Kidney tubule cell (primary cell): ENCODE results near the gene ALDH4A1.

Experiments
- DNase-seq: peaks from one replicate; pipeline ENCODE4 v3.0.0-alpha.2; 2018; ENCODE audit warnings: low spot score

The ALDH4A1 gene

DNA sequence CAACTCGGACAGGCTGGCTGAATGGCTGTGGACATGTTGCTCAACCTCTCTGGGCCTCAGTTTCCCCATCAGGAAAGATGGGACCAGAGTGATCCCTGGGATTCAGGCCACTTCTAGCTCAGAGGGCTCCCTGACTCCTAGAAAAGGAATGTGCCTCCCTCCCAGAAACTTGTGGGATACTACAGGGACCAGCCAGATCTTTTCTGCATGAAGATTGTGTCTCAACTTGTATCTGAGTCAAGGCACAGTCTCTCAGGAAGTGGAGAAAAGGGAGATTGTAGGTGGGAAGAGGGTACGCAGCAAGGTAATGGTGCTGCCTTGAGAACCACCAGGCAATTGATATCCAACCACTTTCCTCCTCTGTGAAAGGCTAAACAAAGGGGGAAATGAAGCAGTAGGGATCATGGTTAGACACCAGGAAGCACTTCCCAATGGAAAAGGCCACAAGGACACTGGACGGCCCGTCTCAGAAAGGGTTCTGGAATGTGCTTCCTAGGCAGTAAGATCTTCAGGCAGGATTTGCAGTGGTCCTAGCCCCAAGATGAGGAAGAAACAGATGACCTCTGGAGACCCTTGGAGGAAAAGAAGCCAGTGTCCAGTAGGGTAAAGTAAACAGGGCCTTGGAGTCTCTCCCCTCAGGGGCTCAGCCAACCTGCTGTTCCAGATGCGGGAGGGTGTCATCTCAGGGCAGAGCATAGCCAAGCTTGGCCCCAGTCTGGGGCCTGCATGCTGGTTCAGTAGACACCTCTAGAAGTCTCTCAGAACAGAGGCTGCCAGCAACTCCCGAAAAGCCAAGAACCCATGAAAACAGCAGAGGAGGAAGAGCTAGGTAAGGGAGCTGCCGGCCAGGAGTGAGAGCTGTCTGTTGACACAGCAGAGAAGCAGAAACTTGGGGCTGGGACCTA, 37.3 kb upstream of the ALDH4A1 start:
- DNase-seq: peak; percentile 38

DNA sequence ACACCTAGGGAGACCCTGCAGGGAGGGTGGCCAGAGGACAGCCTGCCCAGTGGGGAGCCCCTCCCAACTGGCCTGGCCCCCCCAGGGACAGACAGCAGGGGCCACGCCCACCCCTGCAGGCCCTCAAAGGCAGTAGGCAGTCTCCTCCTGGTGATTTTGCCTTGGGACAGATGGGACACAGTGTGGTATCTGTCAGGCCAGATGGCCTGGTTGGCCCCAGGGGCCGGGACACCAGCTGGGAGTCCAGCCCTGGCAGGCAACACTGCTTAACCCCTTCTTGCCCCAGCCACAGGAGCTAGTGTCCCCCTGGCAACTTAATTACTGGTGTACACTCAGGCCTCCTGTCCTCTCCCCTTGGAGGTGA, 36.3 kb upstream of the ALDH4A1 start:
- DNase-seq: no peak

DNA sequence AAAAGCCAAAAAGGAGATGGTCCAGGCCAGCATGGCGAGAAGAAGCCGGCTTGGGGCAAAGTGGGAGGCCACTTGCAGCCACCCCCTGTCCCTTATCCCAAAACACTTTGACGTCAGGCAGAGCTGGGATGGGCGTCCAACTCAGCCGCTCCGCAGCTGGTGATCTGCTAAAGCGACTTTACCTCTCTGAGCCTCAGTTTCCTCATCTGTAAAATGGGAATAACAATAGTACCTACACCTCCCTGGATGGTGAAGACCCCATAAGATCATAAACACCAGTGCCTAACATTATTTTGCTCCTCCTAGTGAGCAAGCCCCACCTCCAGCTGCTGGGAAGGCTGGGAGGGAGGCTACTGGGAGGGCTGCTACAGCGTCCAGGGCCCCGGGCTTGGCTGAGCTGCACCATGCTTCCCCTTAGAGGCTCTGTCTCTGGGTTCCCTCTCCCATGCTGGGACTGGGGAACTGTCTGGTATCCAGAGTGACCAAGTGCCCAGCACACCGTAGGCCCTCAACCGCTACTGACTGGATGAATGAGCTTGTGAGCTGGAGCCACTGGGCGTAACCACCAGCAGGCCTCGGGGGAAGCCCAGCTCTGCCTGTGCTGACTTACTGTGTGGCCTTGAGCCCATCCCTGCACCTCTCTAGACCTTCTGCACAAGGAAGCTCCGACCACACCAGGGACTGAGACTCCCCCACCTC, 35.8 kb upstream of the ALDH4A1 start:
- peak; percentile 87 for DNase-seq

DNA sequence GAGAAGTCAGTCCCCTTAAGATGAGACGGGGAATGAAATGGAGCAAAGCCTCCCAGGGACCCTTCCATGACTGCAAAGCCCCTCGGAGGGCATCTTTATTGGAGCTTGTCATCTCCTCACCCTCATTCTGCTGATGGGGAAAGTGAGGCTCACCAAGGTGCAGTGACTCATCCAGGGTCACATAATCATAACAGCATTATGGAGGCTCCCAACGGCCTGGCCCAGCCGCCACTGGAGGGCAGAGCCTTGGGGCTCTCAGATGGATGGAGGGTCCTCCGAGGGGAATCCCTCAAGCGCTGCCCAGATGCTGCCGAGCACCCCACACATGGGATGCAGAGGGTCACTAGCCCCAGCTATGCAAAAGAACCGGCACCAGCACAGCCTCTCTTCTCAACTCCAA, 35.2 kb upstream of the ALDH4A1 start:
- DNase-seq: no peak

DNA sequence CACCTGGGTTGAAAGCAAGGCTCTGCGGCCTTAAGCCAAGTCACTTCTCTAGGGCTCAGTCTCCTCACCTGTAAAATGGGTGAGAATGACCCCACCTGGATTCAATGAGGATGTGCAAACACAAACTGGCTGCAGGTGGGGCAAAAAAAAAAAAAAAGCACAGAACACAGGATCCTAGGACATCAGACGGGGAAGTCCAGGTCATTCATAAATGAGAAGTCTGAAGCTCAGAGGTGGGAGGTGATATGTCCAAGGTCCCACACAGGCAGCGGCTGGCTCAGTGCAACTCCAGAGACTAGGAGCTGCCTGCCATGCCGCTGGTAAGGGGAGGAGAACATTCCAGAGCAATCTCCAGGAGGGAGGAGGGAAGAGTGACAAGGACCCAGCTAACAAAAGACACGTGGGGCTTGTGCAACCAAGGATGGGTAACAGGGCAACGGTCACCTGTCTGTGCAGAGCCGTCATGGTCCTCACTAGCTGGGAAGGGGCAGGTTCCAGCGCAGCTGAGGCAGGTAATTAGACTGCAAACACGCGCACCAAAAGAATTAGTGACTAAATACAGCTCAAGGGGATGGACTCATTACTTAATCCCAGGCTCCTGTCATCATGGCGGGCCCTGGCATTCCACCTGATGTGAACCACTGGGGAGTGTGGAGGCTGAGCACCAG, 34.6 kb upstream of the ALDH4A1 start:
- DNase-seq: peak; percentile 67

DNA sequence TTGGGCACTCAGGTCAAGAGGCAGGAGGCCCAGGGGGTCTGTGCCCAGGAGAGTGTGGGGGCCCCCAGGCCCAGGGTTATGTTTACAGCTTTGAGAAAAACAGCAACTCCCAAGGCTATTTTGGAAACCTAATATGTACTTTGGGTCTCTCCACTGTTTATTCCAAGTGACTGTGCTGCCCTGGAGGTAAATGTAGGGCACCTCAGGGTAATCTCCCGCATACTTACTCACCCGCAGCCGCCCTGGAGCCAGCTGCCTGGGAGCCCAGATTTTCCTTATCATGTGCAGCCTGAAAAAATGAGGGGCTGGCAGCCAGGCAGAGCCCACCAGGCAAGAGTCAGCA, 34.1 kb upstream of the ALDH4A1 start:
- DNase-seq: no peak

DNA sequence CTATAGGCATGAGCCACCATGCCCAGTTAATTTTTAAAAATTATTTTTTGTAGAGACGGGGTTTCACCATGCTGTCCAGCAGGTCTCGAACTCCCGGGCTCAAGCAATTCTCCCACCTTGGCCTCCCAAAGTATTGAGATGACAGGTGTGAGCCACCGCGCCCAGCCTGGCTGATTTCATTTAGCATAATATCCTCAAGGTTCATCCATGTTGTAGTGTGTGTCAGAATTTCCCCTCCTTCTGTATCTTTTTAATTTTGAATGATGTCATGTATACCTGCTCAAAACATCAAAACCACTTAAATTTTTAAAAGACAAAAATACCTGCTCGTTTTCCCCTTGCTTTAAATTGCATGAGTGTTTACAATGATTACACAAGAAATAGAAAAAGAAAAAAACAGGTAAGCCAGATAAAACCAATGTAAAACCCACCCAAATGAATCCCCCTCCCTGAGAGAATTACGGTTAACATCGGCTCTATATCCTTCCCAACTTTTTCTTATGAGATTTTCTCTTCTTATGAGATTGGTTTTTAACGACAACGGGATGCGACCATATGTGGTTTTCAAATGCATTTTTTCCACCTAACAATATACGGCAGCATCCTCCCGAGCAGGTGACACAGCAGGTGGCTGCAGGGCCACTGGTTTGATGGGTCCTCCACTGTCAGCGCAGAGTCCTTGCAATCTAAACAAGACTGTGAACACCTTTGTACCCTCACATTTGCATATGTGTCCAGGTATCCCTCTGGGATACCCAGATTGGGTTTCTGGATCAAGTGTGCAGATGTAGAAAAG, 32.0 kb upstream of the ALDH4A1 start:
- DNase-seq: no peak

DNA sequence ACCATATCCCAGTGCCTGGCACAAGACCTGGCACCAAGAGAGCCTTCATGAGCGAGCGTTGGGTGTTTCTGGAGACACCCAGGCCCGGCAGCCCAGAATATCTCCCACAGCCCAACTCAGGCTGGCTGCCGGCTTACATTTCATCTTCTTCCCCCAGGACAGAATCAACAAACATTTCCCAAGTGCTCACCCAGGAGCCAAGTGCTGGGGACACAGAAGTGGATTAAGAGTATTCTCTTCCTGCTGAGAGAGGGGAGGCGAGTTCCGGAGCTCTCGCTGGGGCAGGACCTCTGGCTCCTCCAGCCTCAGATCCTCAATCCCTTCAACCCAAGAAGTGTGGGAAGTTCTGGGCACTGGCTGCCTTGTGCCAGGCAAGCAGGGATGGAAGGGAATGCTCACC, 30.5 kb upstream of the ALDH4A1 start:
- no peak for DNase-seq

DNA sequence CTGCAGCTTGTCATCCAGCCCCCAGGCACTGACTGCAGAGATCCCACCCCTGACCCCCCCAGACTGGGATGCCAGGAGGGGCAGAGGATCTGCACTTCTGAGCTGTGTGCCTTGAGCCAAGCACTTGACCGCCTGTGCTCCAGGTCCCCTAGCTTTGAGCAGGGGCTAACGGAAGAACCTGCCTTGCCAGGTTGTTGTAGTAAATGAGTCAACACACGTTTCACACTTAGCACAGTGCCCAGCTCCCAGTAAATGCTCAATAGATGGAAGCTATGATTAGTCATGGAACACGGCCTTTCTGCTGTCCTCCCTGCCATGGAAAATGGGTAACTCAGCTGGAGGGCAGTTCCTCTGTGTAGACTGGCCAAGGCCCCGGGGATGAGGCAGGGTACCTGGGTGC, 30.0 kb upstream of the ALDH4A1 start:
- DNase-seq: peak; percentile 79

DNA sequence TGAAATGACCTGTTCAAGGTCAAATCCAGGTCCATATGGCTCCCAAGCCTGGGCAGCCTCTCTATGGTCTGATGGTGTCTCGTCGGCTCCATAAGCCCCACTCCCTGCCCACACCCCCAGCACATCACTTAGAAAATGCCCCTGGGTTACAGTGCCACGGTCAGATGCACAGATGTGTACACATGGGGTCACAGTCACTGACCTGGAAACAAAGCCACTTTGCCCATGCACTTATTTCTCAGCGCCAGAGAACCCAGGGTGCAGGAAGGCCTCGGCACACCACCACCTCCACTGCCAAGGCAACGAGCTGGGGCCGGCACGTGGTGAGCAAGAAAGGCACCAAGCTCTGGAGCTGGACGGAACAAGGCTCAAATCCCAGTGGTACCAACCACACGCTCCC, 29.4 kb upstream of the ALDH4A1 start:
- peak; percentile 18 for DNase-seq

DNA sequence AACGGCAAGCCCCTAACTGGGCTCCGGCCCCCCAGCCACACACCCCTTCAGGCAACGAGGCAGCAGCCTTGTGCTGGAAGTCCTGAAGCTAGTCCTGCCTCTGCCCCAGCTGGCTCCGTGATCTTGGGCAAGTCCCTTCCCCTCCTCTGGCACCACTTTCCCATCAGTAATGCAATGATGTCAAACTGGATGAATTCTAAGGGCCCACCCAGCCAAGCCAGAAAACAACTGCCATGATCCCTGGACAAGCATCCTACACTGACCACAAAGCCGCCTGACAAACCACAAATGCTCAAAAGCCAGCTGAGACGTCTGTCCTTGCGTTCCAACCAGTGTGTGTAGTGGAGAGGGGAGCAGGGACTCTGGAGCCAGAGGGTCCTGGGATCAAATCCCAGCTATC, 27.3 kb upstream of the ALDH4A1 start:
- peak; percentile 36 for DNase-seq

DNA sequence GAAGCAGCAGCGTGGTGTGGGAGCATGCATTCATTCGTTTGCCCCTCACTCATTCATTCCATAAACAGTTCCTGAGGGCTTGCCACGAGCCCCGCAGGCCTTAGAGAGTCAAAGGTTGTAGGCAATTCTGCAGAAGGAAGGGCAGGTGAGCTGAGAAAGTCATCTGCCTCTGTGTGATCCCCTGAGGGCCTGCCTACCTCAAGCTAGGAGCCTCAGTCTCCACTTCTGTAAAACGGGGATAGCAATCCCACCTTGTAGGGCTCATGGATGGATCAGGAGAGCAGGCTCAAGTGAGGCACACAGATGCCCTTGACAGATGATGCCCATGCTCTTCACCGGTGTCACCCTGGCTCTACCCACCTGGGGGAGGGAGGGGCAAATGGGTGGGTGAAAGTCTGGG, 26.6 kb upstream of the ALDH4A1 start:
- DNase-seq: no peak

DNA sequence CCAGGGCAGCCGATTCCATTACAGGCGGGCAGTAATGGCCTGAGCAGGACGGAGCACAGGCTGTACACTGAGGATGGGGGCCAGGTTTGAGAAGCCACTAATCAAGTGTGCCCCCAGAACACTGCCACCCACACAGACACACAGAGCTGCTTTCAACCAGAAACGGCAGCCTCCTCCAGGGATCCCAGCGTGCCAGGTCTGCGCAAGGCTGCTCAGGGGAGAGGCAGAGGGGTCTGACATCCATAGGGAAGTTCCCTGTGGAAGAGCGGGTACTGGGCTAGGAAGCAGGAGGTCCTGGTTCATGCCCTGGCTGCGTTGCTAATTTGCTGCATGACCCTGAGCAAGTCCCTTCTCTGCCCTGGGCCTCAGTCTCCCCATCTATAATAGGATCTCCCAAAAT, 26.1 kb upstream of the ALDH4A1 start:
- DNase-seq: no peak

DNA sequence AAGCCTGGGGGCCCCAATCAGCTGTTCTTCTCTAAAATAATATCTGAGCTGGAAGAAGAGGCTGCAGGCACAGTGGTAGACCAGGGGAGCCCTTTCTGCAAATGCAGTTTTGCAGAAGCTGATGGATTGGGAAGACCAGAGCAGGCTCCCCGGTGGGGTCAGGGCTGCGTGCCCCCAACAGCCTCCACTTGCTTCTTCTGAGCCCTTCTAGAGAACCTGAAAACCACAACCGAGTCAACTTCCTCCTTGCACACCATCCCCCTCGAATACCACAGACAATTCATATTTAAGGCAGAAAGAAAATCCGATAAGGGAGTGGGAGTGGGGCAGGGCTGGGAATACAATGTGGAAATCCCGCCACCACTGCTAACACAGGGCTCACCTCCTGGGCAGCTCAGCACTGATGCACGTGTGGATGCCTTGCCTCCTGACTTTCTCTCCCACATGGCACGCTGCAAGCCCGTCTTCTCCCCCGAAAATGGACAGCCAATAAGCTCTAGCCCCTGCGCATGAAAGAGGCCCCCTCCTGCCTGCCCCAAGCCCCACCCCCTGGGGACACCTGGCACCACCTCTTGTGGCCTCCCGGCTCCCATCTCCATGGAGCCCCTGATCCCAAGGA, 25.4 kb upstream of the ALDH4A1 start:
- peak; percentile 35 for DNase-seq

DNA sequence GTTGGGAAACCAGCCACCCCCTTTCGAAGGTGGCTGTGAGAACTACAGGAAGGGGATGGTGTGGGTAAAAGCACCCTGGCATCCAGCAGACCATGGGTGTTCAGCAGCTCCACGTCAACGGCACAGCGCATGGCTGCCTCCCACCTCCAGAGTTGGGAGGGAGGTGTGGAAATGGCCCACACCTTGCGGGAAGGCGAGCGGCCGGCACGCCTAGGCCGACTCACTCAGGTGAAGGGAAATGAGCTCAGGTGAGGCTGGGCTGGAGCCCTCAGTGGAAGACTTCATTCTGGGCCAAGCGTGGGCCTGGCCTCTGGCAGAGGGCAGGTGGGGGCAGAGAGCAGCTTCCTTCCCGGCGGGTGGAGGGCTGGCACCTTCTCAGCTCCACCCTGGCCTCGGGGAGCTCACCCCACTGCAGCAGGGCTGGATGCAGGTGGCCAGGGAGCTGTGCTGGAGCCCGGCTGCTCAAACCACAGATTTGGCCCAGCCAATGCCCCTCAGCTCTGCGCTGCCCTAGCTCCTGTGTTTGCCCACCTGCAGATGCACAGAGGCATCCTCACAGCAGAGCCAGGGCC, 24.8 kb upstream of the ALDH4A1 start:
- DNase-seq: peak; percentile 61

DNA sequence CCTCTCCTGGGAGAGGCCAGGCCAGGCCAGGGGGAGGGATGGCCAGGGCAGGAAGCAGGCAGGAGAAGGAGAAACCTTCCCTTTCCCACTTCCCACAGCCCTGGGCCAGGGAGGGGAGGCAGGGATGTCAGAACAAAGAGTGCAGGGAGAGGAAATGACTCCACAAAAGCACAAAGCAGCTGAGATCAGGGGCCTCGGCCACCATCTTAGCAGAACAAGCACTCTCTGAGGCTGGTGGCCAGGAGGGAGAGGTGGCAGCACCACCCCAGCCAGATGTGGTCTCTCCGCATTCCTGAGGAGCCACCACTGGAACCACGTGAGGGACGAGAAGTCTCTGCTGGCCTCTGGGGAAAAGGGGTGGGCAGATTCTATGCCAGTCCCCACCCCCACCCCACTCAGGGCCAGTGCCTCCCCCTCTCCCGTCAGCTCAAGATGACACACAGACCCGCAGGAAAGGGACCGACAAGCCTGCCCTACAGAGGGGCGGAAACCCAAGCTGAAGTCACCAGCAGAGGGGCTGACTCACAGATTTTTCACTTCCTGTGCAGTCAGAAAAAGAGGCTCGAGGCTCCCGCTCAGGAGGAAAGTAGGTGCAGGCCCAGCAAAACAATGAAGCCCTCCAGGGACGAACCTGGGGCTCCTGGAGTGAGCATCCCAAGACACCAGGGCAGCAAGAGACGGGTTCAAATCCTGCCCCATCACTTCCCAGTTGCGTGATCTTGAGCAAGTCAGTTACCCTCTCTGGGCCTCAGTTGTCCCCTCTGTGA, 24.1 kb upstream of the ALDH4A1 start:
- DNase-seq: peak; percentile 98

DNA sequence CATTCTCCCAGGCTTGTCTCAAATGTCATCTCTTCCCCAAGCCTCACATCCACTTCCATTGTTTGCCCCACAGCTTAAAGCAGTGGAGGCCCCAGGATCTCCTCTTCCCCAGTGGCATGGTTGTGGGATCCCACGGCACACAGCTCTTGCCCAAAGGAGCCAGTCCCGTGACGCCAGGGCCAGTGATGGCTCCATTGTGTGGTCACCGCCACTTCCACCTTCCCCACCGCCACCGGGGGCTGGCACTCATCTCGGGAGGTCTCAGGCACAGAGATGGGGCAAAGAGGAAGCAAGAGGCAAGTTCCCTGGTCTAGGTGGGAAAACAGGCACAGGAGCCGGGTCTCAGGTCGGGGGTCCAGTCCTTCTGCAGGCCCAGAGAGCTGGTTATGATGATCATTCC, 22.9 kb upstream of the ALDH4A1 start:
- no peak for DNase-seq

DNA sequence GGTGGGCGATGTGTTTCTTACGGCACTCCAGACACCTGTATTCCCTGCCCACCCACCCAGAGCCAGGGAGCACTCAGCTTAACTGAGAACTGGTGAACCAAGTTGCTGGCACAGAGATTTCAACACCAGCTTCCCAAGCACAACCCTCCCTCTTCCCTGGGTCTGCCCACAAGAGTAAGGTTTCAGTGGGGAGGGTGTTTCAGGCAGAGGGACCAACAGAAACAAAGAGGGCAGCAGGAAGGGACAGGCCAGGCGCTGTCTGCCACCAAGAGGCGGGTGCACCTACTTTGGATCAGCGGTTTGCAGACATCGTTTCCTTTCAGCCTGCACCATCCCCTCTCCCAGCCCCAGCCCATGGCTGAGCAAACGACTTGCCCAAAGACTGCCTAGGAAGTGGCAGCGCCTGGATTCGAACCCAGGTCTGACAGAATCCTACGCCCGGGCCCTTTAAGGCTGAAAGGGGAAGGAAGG, 21.9 kb upstream of the ALDH4A1 start:
- DNase-seq: no peak

DNA sequence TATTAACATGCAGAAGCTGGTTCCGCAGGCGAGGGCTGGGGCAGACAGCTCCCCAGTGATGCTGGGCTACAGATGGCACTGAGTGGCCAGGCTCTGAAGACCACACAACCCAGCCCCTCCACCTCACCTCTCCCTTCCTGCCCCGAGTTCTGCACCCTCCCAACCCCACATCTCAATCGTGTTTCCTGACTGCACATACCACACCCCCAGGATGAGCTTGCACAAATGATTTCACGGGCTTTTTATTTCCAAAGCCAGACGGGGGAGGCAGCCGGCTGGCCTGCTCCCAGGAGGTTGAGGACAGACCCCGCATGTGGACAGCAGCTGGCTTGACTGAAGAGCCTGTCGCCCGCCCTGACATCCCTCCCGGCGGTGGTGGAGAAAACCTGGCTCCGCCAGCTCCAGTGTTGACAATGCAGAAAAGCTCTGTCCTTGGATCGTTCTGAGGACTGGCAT, 21.4 kb upstream of the ALDH4A1 start:
- no peak for DNase-seq
